Mammary epithelial cell (primary cell): Measurements from ENCODE around the gene POTEE.
"Not testable (repeated sequence)": the region's sequence is repeated elsewhere in the genome, so short reads cannot be mapped to it uniquely, and the experiment has no call there.

Source experiments
- EZH2 ChIP-seq: IDR thresholded peaks from 2 replicates; pipeline ENCODE4 v1.6.1; 2012; ENCODE audit warnings: low read length, inconsistent platforms, borderline replicate concordance
- TF ChIP-seq, protein P1 (sequence below), 2 donors: IDR thresholded peaks in 1 of 2; conservative IDR thresholded peaks in 1 of 2; 2 replicates each; pipeline ENCODE4 v1.5.1; 2011 to 2012; ENCODE audit warnings: inconsistent platforms in 2 of 2, low read length in 2 of 2, mild to moderate bottlenecking in 2 of 2, control low read depth in 1 of 2, low read depth in 1 of 2; ENCODE audit not compliant: insufficient read depth in 1 of 2; ENCODE audit errors: extremely low read depth in 1 of 2

DNA sequence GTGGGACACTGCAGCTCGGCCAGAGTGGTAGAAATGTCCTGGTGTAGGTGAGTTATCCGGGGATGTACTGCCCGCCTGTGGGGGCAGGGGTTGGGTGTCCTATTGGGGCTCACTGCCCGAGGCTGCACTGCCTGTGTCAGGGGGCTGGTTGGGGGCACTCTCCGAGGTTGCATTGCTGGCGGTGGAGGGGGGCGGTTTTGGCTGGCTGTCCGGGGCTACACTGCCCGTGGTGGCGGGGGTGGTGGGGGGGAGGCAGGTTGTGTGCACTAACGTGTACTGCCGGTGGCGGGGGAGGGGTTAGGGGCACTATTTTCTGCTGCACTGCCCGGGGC lies 403 bp downstream of the POTEE start:
- TF ChIP-seq, protein P1, sequence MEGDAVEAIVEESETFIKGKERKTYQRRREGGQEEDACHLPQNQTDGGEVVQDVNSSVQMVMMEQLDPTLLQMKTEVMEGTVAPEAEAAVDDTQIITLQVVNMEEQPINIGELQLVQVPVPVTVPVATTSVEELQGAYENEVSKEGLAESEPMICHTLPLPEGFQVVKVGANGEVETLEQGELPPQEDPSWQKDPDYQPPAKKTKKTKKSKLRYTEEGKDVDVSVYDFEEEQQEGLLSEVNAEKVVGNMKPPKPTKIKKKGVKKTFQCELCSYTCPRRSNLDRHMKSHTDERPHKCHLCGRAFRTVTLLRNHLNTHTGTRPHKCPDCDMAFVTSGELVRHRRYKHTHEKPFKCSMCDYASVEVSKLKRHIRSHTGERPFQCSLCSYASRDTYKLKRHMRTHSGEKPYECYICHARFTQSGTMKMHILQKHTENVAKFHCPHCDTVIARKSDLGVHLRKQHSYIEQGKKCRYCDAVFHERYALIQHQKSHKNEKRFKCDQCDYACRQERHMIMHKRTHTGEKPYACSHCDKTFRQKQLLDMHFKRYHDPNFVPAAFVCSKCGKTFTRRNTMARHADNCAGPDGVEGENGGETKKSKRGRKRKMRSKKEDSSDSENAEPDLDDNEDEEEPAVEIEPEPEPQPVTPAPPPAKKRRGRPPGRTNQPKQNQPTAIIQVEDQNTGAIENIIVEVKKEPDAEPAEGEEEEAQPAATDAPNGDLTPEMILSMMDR (conservative IDR thresholded peaks at IDR 0.05 in 1 of 2, IDR thresholded peaks at IDR 0.05 in 1 of 2; ENCODE audit: extremely low read depth in 1 of 2, insufficient read depth in 1 of 2, low read depth in 1 of 2, low read length in 2 of 2) = not testable (repeated sequence)
- TF ChIP-seq EZH2 = not testable (repeated sequence)
